ENCODE data around the gene ZNF75A. TPM values are rescaled to one million over a fixed set of nuclear protein-coding genes. Genes with fewer than 3 reads are reported as not detected.

ZNF75A gene
- total and polyA plus RNA-seq, 3 donors from 2014 or later: 29.5 to 66.3 (median 50.9) TPM

GRCh38 chr16:3328643-3329042, 23.3 kb downstream of the ZNF75A start:
- WGBS, 2 donors: 61 to 78% methylated on average over 2 of the region's 2 CpGs

GRCh38 chr16:3346041-3346440, 40.7 kb downstream of the ZNF75A start:
- no peaks in the 10 kb centered on the region for H3K36me3 ChIP-seq (ENCODE audit: low read depth, missing control alignments)

More at GRCh38 chr16:3328643-3329042, 23.3 kb downstream of the ZNF75A start:
- no peak for TF ChIP-seq CTCF (IDR thresholded peaks at IDR 0.05)
- no peak for TF ChIP-seq POLR2A (IDR thresholded peaks at IDR 0.05)
- Histone ChIP-seq H3K4me1 (no peaks in the 10 kb centered on the region), H3K4me3 (no peak overlapping the region), H3K27ac (no peak overlapping the region), H3K36me3 (ENCODE audit: low read depth, missing control alignments) (no peaks in the 10 kb centered on the region), H3K9me3 (no peaks in the 10 kb centered on the region), H3K27me3 (no peaks in the 10 kb centered on the region)
- intact Hi-C loops (cut with DNase I; ENCODE audit: low total_unique reads): no loop called here
- DNase-seq: no peak

GRCh38 chr16:3347586-3347985, 42.3 kb downstream of the ZNF75A start:
- Histone ChIP-seq H3K27ac (no peak overlapping the region), H3K27me3 (no peaks in the 10 kb centered on the region), H3K4me3 (no peak overlapping the region), H3K36me3 (ENCODE audit: low read depth, missing control alignments) (no peaks in the 10 kb centered on the region), H3K4me1 (no peaks in the 10 kb centered on the region), H3K9me3 (no peaks in the 10 kb centered on the region)
- 51 to 57% methylated on average over 10 of the region's 10 CpGs for whole genome bisulfite sequencing, 2 donors
- TF ChIP-seq POLR2A (IDR thresholded peaks at IDR 0.05): no peak
- TF ChIP-seq CTCF (IDR thresholded peaks at IDR 0.05): no peak
- intact Hi-C loops (cut with DNase I; ENCODE audit: low total_unique reads): no loop called here
- DNase-seq: no peak

More at GRCh38 chr16:3346041-3346440, 40.7 kb downstream of the ZNF75A start:
- WGBS, 2 donors: 79 to 85% methylated on average over 2 of the region's 2 CpGs
- Histone ChIP-seq H3K4me3 (no peak overlapping the region), H3K4me1 (no peaks in the 10 kb centered on the region), H3K27ac (no peak overlapping the region), H3K27me3 (no peaks in the 10 kb centered on the region), H3K9me3 (no peaks in the 10 kb centered on the region)
- DNase-seq: no peak
- no peak for TF ChIP-seq POLR2A (IDR thresholded peaks at IDR 0.05)
- TF ChIP-seq CTCF (IDR thresholded peaks at IDR 0.05): no peak
- intact Hi-C loops (cut with DNase I; ENCODE audit: low total_unique reads): no loop called here

GRCh38 chr16:3348547-3349167, 43.4 kb downstream of the ZNF75A start:
- intact Hi-C loops (cut with DNase I; ENCODE audit: low total_unique reads): no loop called here
- DNase-seq: no peak
- Histone ChIP-seq H3K9me3 (no peaks in the 10 kb centered on the region), H3K27ac (no peak overlapping the region), H3K36me3 (ENCODE audit: low read depth, missing control alignments) (no peaks in the 10 kb centered on the region), H3K27me3 (no peaks in the 10 kb centered on the region), H3K4me1 (no peaks in the 10 kb centered on the region), H3K4me3 (no peak overlapping the region)
- TF ChIP-seq POLR2A (IDR thresholded peaks at IDR 0.05): no peak
- TF ChIP-seq CTCF (IDR thresholded peaks at IDR 0.05): no peak
- 35 to 51% methylated on average over 4 of the region's 4 CpGs for WGBS, 2 donors

- intact Hi-C loops (cut with DNase I; ENCODE audit: low total_unique reads): no loop called here
- Histone ChIP-seq H3K9me3 (no peaks in the 10 kb centered on the region), H3K4me1 (no peaks in the 10 kb centered on the region), H3K27me3 (no peaks in the 10 kb centered on the region), H3K36me3 (ENCODE audit: low read depth, missing control alignments) (no peaks in the 10 kb centered on the region), H3K4me3 (no peak overlapping the region), H3K27ac (no peak overlapping the region)
- TF ChIP-seq CTCF (IDR thresholded peaks at IDR 0.05) (no peak), POLR2A (IDR thresholded peaks at IDR 0.05) (no peak)
- no peak for DNase-seq
- WGBS, 2 donors: 61 to 64% methylated on average over 8 to 13 of the region's 13 CpGs
Observed at GRCh38 chr16:3349175-3349574, 43.9 kb downstream of the ZNF75A start.
